HepG2 (cell line): ENCODE data around the gene WDR48. TPM values are rescaled to one million over a fixed set of nuclear protein-coding genes. Genes with fewer than 3 reads are reported as not detected.

Experiments
- ATF2 ChIP-seq: sonication (generic); formaldehyde crosslinking; IDR thresholded peaks from 2 replicates; pipeline ENCODE4 v1.4.0; 2020; ENCODE audit warnings: missing genetic modification reagents
- polyA plus RNA-seq, 8 experiments: library from polyadenylated mRNA; depleted of rRNA in 3 of 8; stranded (reverse) in 7 of 8; unstranded in 1 of 8; fragments of >200 nt; fragmentation: Illumina TruSeq in 4 of 8; extraction: Trizol in 4 of 8; gene quantifications; 2 replicates each; pipeline versions ENCODE4 v1.2.1 to v1.2.3, GENCODE V29; 2011 to 2016; ENCODE audit warnings: low read depth in 4 of 8, missing spikeins in 1 of 8, mixed read lengths in 1 of 8; ENCODE audit not compliant: insufficient read depth in 1 of 8
- total RNA-seq, 5 experiments: library from RNA; depleted of rRNA; stranded (reverse); fragments of >200 nt; fragmentation: Illumina TruSeq; extraction: Trizol; gene quantifications; 2 replicates each; pipeline ENCODE4 v1.2.3, GENCODE V29; 2016; ENCODE audit warnings: low read depth in 1 of 5
- TF ChIP-seq, protein P1 (sequence below): sonication (generic); formaldehyde crosslinking; IDR thresholded peaks from 2 replicates; pipeline ENCODE4 v1.9.0; 2021; ENCODE audit warnings: missing genetic modification reagents, borderline replicate concordance
- TF ChIP-seq, protein P2 (sequence below): sonication (generic); formaldehyde crosslinking; IDR thresholded peaks from 2 replicates; pipeline ENCODE4 v1.4.0; 2020; ENCODE audit warnings: missing genetic modification reagents
- TF ChIP-seq, protein P3 (sequence below): sonication (generic); formaldehyde crosslinking; IDR thresholded peaks from 2 replicates; pipeline ENCODE4 v1.5.0; 2020; ENCODE audit warnings: mild to moderate bottlenecking, missing genetic modification reagents

WDR48 gene
- total and polyA plus RNA-seq, 2 of the 13 experiments (the other 11 are each of a cell fraction or from before 2014, with no cell fraction given): 29.2 to 31.2 TPM

GRCh38 chr3:39114456-39114855 is 62.6 kb downstream of the WDR48 start (continued):
- TF ChIP-seq, protein P1, sequence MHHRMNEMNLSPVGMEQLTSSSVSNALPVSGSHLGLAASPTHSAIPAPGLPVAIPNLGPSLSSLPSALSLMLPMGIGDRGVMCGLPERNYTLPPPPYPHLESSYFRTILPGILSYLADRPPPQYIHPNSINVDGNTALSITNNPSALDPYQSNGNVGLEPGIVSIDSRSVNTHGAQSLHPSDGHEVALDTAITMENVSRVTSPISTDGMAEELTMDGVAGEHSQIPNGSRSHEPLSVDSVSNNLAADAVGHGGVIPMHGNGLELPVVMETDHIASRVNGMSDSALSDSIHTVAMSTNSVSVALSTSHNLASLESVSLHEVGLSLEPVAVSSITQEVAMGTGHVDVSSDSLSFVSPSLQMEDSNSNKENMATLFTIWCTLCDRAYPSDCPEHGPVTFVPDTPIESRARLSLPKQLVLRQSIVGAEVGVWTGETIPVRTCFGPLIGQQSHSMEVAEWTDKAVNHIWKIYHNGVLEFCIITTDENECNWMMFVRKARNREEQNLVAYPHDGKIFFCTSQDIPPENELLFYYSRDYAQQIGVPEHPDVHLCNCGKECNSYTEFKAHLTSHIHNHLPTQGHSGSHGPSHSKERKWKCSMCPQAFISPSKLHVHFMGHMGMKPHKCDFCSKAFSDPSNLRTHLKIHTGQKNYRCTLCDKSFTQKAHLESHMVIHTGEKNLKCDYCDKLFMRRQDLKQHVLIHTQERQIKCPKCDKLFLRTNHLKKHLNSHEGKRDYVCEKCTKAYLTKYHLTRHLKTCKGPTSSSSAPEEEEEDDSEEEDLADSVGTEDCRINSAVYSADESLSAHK: no peak
- TF ChIP-seq, protein P2, sequence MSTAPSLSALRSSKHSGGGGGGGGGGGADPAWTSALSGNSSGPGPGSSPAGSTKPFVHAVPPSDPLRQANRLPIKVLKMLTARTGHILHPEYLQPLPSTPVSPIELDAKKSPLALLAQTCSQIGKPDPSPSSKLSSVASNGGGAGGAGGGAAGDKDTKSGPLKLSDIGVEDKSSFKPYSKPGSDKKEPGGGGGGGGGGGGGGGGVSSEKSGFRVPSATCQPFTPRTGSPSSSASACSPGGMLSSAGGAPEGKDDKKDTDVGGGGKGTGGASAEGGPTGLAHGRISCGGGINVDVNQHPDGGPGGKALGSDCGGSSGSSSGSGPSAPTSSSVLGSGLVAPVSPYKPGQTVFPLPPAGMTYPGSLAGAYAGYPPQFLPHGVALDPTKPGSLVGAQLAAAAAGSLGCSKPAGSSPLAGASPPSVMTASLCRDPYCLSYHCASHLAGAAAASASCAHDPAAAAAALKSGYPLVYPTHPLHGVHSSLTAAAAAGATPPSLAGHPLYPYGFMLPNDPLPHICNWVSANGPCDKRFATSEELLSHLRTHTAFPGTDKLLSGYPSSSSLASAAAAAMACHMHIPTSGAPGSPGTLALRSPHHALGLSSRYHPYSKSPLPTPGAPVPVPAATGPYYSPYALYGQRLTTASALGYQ (CRISPR knock-in tag): no peak
- TF ChIP-seq, protein P3, sequence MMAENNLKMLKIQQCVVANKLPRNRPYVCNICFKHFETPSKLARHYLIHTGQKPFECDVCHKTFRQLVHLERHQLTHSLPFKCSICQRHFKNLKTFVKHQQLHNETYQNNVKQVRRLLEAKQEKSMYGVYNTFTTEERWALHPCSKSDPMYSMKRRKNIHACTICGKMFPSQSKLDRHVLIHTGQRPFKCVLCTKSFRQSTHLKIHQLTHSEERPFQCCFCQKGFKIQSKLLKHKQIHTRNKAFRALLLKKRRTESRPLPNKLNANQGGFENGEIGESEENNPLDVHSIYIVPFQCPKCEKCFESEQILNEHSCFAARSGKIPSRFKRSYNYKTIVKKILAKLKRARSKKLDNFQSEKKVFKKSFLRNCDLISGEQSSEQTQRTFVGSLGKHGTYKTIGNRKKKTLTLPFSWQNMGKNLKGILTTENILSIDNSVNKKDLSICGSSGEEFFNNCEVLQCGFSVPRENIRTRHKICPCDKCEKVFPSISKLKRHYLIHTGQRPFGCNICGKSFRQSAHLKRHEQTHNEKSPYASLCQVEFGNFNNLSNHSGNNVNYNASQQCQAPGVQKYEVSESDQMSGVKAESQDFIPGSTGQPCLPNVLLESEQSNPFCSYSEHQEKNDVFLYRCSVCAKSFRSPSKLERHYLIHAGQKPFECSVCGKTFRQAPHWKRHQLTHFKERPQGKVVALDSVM (CRISPR knock-in tag): no peak
- no peak for TF ChIP-seq ATF2 (CRISPR knock-in tag)
- TF ChIP-seq, all 625 proteins: peak for 0
